GM19238 (cell line): Measurements from ENCODE around the gene ELAVL4.
"Not testable (repeated sequence)": the region's sequence is repeated elsewhere in the genome, so short reads cannot be mapped to it uniquely, and the experiment has no call there.

Source experiments
- DNase-seq: peaks from one replicate; pipeline ENCODE4 v3.0.0; 2011; ENCODE audit warnings: low spot score; ENCODE audit not compliant: insufficient read length

Gene ELAVL4

GRCh38 chr1:50123071-50123470, 14.4 kb downstream of the ELAVL4 start:
- no peak for DNase-seq

- DNase-seq = no peak
Observed at GRCh38 chr1:50126927-50127715, 18.4 kb downstream of the ELAVL4 start.

- no peak for DNase-seq
Observed at GRCh38 chr1:50129201-50129600, 20.5 kb downstream of the ELAVL4 start.

- DNase-seq = no peak
Observed at GRCh38 chr1:50132347-50132894, 23.7 kb downstream of the ELAVL4 start.

DNA sequence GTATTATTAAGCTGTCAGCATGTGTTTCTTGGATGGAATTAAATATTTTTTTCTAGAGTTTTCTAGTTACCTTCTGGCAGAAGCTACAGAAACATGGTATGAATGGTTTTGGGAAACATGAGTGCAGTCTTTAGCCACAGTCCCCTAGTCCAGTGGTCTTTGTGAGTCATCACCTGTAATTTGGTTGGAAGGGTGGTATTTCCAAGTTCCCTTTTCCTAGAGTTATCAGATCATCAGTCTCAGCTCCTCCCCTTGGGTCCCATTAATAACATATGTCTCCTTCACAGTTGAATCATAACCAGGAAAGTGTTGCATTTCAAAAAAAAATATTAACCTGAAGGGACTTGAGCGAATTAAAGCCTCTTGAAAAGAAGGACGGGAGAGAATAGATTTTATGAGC, 27.0 kb downstream of the ELAVL4 start:
- DNase-seq = no peak

- DNase-seq = no peak
Observed at GRCh38 chr1:50139339-50140181, 30.8 kb downstream of the ELAVL4 start.

DNA sequence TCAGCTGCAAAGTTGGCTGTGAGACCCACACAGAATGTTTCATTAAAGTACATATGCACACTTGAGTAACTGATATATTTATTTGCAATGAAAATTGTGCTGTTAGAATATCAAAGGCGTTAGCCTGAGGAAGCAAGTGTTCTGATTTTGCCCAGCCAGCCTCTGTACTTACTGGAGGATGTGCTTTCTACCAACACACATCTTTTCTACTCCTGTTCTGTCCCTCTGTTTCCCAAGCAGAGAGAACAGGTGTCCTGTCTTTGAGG, 31.4 kb downstream of the ELAVL4 start:
- DNase-seq = no peak

DNA sequence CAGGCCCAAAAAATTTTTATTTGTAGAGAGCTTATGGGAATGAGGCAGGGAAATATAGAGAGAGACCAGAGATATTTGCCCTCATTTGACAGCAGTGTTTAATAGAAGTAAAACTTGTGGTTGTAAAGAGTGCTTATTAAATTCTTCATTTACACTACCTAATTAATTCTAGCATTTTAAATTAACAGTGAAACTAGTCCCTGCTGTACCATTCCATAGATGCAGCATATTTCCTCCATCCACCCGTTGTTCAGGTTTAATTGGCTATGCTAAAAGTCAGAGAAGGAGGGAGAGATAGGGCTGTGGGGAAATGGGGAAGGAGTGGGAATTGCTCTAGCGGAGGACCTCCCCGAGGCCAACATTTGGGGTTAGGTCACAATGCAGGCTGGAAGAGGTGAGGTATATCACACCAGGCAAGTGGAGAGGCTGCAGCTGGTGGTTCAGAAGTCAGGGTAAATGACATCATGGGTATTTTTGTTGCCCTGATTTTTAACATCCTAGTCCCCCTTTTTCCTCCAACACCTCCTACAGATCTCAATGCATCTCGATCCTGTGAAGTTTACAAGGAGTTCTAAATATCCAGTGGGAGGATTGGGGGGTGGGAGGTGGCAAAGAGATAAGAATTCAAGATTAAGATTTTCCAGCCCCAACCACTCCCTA, 38.6 kb downstream of the ELAVL4 start:
- no peak for DNase-seq

DNA sequence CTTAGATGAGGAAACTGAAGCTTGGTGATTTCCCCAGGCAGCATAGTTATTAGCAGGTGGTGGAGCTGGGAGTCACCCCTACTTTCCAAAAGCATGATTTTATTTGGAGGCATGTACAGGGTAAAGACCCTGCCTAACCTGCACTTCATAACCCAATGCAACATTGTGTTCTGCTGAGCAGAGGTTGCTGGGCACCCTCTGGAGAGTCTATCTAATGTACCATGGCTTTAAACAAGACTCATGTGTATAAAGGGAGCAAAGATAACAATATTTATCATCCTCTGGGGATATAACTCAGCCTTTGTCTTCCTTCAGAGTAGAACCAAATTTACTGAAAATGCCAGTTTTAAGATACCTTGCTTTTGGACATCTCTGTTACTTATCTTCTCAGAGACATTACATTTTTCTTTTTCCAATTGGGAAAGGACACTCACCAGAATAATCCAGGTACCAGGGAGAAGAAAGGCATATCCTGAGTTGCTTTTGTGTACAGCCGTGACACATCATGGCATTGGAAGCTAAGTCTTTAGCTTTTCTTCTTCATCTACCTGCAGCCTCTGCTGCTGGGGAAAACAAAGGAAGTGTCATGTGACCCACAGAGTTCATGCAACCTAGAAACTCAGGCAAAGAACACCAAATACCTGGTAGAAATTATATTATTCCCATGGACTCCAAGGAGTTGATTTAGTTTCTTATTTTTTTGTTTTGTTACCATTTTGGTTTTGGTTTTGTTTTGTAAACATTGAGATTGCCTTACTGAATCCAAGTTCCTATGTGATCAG, 39.6 kb downstream of the ELAVL4 start:
- DNase-seq = no peak

DNA sequence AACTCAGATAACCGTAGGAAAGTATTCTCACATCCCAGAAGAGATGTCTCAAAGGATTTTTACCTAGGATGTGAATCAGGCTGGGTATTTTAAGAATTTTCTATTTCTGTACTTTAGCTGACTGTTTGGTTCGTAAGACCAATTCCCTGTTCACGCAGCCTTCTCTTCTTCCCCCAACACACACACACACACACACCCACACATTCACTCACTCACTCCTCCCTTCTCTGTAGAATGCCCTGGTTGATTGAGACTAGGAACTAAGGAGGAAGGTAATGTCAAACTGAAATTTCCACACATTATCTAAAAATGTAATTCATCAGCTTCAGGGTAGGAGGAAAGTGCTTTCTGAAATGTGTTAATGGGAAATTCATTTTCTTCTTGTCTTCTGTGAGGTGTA, 43.5 kb downstream of the ELAVL4 start:
- no peak for DNase-seq

- DNase-seq = no peak
Observed at GRCh38 chr1:50155541-50155940, 46.8 kb downstream of the ELAVL4 start.

DNA sequence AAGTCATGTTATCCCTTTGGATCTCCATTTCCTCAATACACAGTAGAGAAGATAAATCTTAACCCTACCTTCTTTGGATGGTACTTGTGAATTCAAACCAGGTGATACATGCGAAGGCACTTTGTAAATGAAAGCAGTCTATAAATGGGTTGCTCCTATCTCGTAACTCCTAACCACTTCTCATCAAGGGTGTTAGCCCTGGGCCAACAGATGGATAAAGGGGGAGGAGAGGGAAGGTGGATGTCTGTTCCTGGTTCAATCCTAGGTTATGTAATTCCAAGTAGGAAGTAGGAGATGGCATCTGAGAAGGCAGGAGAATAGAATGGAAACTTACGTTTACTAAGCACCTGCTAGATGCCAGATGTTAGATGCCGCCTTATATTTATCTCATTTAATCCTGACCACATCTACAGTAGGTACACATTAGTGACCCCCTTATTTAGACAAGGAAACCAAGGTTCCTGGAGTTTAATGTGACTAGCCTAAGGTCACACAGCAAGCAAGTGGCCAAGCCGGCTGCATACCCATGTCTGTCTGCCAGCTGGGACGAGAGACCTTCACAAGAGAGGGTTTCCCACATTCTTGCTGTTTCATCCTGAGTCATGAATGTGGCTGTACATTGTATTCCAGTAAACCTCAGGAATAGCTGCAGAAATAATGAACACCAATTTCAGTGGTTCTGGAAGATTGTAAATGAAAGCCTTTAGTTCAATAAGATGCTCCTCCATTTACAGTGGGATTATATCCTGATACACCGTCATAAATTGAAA, 47.7 kb downstream of the ELAVL4 start:
- no peak for DNase-seq

- no peak for DNase-seq
Observed at GRCh38 chr1:50157306-50157941, 48.7 kb downstream of the ELAVL4 start.

- no peak for DNase-seq
Observed at GRCh38 chr1:50158421-50158820, 49.7 kb downstream of the ELAVL4 start.

DNA sequence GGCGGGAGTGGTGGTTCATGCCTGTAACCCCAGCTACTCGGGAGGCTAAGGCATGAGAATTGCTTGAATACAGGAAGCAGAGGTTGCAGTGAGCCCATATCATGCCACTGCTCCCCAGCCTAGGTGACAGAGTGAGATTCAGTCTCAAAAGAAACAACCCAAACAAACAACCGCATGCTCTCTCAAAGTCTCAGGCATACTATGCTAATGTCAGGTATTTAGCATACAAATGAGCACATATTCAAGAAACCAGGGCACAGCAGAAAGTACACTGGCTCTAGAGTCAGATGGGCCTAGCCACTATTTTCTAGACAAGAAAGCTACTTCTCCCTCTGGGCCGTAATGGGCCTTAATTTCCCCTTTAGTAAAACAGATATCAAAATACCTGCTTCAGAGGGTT, 55.0 kb downstream of the ELAVL4 start:
- no peak for DNase-seq

GRCh38 chr1:50166351-50166750, 57.6 kb downstream of the ELAVL4 start:
- not testable (repeated sequence) for DNase-seq

- DNase-seq = no peak
Observed at GRCh38 chr1:50172299-50172698, 63.6 kb downstream of the ELAVL4 start.

GRCh38 chr1:50174101-50174500, 65.4 kb downstream of the ELAVL4 start:
- no peak for DNase-seq

DNA sequence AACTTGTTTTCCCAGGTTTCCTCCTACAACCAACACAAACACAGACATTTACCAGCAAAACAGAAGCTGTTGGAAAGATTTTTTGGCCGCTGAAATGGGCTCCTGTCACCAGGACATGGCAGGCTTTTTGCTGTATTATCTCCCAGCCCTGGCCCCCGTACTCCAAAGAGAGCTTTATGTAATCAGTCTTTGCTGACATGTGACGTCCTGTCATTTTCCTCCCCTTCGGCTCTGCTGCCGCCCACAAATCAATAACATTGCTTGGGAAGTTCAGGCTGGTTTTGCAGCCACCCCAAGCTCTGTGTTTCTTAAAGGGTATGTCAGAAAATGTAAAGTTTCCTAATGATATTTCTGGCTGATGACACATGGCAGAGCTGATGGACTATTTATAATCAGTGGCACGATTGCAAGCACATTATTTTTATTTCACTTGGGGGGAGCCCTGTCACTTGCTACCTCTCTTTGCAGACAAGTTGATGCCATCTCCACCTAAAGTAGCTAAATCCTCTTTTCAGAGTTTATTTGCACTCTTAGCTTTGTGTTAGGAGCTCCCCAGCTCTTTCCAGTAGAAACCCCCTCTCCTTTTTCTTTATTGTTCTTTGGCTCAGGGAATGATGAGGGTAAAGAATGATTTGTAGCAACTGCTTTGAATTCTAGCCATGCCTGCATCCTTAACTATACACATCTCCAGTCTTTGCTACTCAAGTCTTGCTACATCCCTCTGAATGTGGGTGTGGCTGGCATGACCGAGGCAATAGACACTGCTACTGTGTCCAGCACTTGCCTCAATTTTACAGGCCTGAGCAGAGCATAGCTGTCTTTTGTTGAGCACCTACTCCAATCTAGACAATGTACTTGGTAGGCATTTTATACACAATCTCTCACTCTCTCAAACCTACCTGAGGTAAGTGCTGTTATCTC, 67.3 kb downstream of the ELAVL4 start:
- no peak for DNase-seq
